Activated gamma-delta T cell (primary cell): ENCODE measurements around the gene VCX.
A peak's percentile ranks its signal among the peaks of the same experiment; 100 is the strongest.

Experiments used
- DNase-seq: peaks from one replicate; lab custom pipeline; 2025; lab: John Stamatoyannopoulos, UW
- total RNA-seq, 2 donors: gene quantifications; one replicate each; lab custom pipeline; 2026; lab: John Stamatoyannopoulos, UW

VCX gene
- 0 reads per million in 2 donors for total RNA-seq

DNA sequence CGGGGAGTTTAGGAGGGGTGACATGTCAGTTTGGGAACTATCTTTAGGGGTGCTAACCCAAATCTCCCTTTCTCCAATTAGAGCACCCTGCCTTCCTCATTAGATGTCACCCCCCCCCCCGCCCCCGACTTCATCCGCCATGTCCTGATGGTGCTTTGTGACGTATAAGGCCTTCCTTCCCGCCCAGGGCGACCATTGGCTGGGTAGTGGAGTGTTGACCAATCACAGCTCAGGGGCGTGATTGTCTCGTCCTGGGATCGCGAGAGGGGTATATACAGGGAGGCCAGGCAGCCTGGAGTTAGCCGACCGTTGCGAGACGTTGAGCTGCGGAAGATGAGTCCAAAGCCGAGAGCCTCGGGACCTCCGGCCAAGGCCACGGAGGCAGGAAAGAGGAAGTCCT, at the start of gene VCX:
Gene VCX, plus strand, starts transcription at position 301 of the 400 bp plus-strand sequence. Its CDS starts 33 bp downstream, at position 334.
- DNase-seq = peak; percentile 1

DNA sequence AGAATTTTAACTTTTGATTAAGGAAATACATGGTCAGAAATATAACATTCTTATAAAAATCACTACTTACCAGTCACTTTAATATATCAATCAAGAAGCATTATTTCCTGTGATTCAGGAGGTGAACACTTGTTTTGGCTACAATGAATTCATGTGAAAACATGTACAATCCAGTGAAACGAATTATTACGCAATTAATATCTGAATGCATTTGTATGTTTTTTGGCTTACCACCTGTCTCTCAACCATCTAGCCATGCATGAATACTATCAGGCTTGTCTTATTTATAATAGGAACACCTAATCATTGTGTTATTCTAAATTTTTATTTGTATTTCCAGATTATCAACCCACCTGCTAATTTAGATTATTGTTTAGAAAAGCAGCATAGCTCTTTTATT, 44.6 kb upstream of the VCX start:
- DNase-seq = no peak

DNA sequence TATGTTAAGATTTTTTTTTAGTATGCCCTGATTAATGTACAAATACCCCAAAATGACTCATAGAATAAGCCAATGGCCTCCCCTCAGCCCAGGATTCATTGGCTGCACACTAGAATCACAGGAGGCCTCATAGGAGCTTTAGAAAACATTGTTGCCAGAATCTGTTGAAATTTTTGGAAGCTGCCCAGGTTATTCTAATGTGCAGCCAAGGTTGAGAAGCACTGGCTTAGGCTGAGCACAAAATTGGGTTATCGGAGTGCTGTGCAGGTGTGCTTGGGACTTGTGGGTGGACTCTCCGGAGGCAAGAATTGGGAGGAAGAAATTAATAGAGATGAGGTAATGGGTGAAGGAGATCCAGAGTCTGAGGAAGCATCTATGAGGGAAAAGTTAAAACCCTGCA, 41.3 kb upstream of the VCX start:
- DNase-seq = no peak

DNA sequence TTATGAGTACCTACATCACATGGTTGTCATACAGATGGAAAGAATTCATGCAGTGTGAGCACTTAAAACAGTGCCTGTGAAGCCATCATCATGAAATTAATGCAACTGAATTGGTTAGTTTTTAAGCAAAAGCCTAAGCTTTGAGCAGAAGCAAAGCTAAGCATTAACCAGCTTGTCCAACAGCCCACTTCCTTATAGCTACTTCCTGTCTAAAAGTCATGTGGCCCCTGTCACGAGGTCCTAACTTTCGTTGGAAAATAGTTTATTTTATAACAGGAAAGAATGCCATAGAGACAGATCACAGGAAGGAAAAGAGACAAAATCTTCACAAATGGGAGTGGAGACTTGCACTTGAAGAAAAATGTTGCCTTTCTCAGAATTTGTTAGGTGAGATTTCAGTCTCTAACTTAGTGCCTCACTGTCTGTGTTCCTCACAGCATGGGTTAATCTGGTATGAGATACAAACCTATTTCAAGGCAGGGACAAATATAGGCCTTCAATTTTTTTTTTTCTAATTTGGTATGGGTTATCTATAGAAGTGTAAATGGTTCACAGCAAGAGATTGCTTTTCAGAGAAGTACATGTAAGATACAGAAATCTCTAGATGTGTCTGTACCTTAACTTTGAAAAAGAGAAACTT, 27.7 kb upstream of the VCX start:
- no peak for DNase-seq

DNA sequence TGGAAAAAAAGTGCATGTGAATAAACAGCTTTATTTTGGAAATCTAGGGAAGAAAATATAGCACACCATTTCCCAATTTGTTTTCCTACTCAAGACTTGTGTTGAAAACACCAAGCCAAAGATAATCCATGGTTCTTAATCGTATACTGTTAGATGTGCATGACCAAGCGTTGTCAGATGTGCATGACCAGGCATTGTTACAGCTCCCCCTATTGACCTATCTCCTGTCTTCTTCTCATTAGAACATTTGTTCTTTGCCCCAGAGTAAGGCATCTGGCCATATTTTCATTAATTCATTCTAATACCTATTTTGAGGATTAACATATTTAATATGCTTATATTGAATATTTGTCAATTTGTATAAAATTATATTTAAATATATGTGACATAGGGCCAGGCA, 14.4 kb upstream of the VCX start:
- DNase-seq = no peak

DNA sequence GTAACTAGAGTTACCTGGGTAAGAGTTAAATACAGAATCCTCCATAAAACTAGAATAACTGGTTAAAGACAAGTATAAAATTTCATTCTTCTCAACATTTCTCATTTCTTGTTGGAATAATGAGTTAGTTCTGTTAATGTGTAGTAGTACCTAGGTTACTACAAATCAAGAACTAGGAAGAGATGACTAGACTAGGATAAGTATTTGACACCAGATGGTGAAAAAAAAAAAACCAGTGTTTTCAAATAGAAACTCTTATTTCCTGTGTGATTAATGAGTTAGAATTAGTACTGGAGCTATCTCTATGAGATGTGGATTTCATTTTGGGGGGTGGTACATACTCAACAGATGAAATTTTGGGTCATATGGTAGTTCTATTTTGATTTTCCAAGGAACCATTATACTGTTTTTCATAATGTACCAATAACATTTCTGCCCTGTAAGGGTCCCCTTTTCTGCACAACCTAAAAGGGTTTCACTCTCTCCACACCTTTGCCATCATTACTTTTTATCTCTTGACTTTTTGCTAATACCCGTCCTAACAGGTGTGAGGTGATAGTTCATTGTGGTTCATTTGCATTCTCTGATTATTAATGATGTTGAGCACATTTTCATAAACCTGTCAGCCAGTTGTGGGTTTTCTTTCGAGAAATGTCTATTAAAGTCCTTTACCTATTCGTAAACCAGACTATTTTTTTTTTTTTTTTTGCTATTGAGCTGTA, 1.7 kb upstream of the VCX start:
- no peak for DNase-seq

DNA sequence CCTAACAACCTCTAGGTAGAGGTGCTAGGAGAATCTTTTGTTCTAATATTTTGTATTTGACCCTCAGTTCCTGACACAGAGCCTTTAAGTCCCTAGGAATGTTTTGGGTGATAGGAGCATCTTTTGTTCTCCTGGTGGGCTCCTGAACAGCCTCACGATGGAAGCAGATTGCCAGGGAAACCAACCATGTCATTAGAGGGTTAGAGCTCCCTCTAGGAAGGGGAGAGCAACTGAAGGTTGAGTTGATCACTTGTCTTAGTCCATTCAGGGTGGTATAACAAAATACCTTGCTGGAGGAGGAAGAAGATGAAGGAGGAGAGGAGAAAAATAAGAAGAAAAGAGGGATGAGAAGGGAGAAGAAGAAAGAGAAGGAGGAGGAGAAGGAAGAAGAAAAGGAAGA, 9.2 kb downstream of the VCX start:
- no peak for DNase-seq

DNA sequence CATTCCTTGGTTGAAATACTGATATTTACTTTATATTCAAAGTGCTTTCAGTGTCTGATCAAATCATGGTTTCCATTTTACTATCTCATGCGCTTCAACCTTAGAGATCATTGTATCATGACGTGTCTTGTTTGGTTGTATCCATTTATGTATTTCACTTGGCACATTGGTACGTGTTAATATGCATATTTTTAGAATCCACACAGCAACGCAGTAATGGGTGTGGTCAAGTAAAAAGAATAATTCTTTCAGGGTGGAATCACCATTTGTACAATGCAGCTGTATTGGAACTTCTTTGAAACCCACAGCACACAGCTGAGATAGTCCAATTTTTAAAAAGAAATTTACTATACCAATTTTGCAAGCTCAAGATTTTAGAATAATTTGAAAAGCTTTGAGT, 29.1 kb downstream of the VCX start:
- DNase-seq = no peak

DNA sequence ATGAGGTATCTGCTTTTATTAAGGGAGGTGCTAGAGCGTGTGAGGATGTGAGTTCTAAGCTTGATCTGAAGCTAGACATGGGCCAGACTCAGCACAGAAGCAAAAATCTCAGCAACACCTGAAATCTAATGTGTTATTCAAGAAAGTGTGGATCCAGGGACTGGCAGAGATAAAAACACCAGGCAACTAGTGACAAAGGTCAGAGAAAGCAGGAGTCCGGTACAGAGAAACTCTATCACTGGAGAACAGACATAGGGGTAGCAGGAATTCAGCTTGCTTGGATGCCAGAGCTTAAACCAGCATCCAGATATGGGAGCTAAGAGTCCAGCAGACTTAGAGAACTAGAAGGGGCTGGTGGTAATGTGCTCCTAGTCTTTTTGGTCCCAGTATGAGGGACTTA, 34.0 kb downstream of the VCX start:
- DNase-seq = no peak

DNA sequence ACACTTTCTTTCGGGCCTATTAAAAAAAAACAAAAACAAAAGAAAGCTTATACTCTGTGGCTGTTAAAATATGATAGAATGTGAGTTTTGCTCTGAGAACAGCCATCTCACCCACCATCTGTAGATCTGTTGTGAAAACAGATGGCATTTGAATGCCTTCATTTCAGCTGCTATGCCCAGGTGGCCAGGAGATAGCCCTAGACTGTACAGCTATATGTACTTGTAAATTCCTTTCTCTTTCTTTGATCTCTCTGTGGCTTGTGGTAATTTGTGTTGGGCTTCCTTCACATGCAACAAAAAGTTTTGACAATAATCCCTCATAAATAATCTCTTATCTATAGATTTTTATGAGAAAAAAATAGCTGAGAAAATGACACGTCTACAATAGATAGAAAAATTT, 46.2 kb downstream of the VCX start:
- no peak for DNase-seq

DNA sequence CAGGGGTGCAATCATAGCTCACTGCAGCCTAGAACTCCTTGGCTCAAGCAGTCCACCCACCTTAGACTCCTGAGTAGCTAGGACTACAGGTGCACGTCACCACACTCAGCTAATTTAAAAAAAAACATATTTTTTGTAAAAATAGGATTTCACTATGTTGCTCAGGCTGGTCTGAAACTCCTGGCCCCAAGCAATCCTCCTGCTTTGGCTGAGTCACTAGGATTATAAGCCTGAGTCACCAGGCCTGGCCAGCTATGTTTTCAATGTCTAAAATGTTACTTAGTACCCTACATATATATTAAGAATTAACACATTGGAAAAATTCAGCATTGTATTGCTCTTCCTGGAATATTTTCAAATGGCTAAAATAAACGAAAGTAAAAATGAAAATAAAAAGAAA, 46.7 kb downstream of the VCX start:
- DNase-seq = no peak

DNA sequence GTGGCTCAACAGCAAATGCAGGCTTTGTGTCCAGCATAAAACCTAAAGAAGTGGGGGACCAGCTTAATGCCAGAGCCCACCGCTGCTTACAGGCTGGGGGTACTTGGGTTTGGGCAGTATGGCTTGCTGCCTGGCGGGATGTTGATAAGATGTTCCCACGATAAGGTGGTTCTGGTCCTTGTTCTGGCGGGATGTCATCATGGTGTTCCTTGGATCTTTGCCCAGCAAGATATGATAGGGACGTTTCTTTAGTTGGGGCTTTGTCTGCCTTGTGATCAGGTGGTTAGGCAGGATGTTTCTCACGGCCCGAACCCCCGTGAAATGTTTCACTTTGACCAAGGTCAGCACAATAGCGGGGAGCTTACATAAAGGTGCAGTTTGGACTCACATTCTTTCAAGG, 49.0 kb downstream of the VCX start:
- DNase-seq = no peak
